HepG2 (cell line): Measurements from ENCODE around the gene VEGFB. TPM values are rescaled to one million over a fixed set of nuclear protein-coding genes. Genes with fewer than 3 reads are reported as not detected.
A peak's percentile ranks its signal among the peaks of the same experiment; 100 is the strongest.

Source experiments
- CEBPB ChIP-seq: IDR thresholded peaks from 2 replicates; pipeline ENCODE4 v1.6.1; 2011; ENCODE audit warnings: low read depth, low read length, improper control_type of control experiment, borderline replicate concordance
- FIP1L1 ChIP-seq: fragments of 200-400 bp; formaldehyde crosslinking; IDR thresholded peaks from 2 replicates; pipeline ENCODE4 v1.6.1; 2018; ENCODE audit warnings: low read depth, mild to moderate bottlenecking, low read length, moderate library complexity, borderline replicate concordance; ENCODE audit not compliant: insufficient read depth
- HDAC2 ChIP-seq: sonication (generic); formaldehyde crosslinking; IDR thresholded peaks from 2 replicates; pipeline ENCODE4 v1.4.0; 2020; ENCODE audit warnings: missing genetic modification reagents
- HNRNPK ChIP-seq: fragments of 200-400 bp; formaldehyde crosslinking; IDR thresholded peaks from 2 replicates; pipeline ENCODE4 v1.6.1; 2018; ENCODE audit warnings: low read length, low read depth, moderate library complexity, mild to moderate bottlenecking; ENCODE audit not compliant: poor library complexity, severe bottlenecking
- IKZF4 ChIP-seq: sonication (generic); formaldehyde crosslinking; IDR thresholded peaks from 2 replicates; pipeline ENCODE4 v1.5.1; 2020; ENCODE audit warnings: borderline replicate concordance, mild to moderate bottlenecking, low read depth, missing genetic modification reagents; ENCODE audit errors: not compliant biosample characterization
- MXI1 ChIP-seq: IDR thresholded peaks from 3 replicates; pipeline ENCODE4 v1.6.1; 2012; ENCODE audit warnings: low read depth, low read length, inconsistent platforms, borderline replicate concordance
- PHF21A ChIP-seq: sonication (generic); formaldehyde crosslinking; IDR thresholded peaks from 2 replicates; pipeline ENCODE4 v1.5.0; 2020; ENCODE audit warnings: mild to moderate bottlenecking, missing genetic modification reagents
- POLR2AphosphoS2 ChIP-seq: IDR thresholded peaks from 2 replicates; pipeline ENCODE4 v1.6.1; 2011; ENCODE audit warnings: low read depth, low read length, improper control_type of control experiment
- RBFOX2 ChIP-seq: fragments of 200-400 bp; formaldehyde crosslinking; IDR thresholded peaks from 2 replicates; pipeline ENCODE4 v1.6.1; 2017; ENCODE audit warnings: low read depth, mild to moderate bottlenecking, low read length
- RFX5 ChIP-seq: IDR thresholded peaks from 2 replicates; pipeline ENCODE4 v1.6.1; 2011; ENCODE audit warnings: low read depth, low read length, improper control_type of control experiment
- RXRB ChIP-seq: IDR thresholded peaks from 2 replicates; pipeline ENCODE4 v1.6.1; 2016; ENCODE audit warnings: borderline replicate concordance, missing genetic modification reagents, missing compliant biosample characterization
- SMARCE1 ChIP-seq: fragments of 450-650 bp; IDR thresholded peaks from 2 replicates; pipeline ENCODE4 v1.6.1; 2017; ENCODE audit warnings: borderline replicate concordance
- SP1 ChIP-seq, 2 experiments: fragments of 450-650 bp in 1 of 2; sonication (generic) in 1 of 2; formaldehyde crosslinking in 1 of 2; IDR thresholded peaks; 2 replicates each; pipeline versions ENCODE4 v1.4.0 to v1.6.1; 2016 to 2020; ENCODE audit warnings: missing genetic modification reagents in 1 of 2
- SRSF1 ChIP-seq: fragments of 200-400 bp; formaldehyde crosslinking; optimal IDR thresholded peaks from 2 replicates; pipeline ENCODE3; 2017; ENCODE audit warnings: mild to moderate bottlenecking, low read depth, low read length, moderate library complexity
- SRSF4 ChIP-seq: fragments of 200-400 bp; formaldehyde crosslinking; IDR thresholded peaks from one replicate; pipeline ENCODE4 v1.6.1; 2018; ENCODE audit warnings: mild to moderate bottlenecking, low read depth, low read length, moderate library complexity; ENCODE audit not compliant: poor library complexity, severe bottlenecking
- TAF15 ChIP-seq: fragments of 200-400 bp; formaldehyde crosslinking; IDR thresholded peaks from one replicate; pipeline ENCODE4 v1.6.1; 2018; ENCODE audit warnings: mild to moderate bottlenecking, low read depth, low read length; ENCODE audit not compliant: poor library complexity, severe bottlenecking
- ZBTB3 ChIP-seq: sonication (generic); formaldehyde crosslinking; IDR thresholded peaks from 2 replicates; pipeline ENCODE4 v1.4.0; 2020; ENCODE audit warnings: low read depth, mild to moderate bottlenecking, moderate library complexity, missing genetic modification reagents, borderline replicate concordance
- ZFP36L1 ChIP-seq: sonication (generic); formaldehyde crosslinking; IDR thresholded peaks from 2 replicates; pipeline ENCODE4 v1.8.0; 2022; ENCODE audit warnings: mild to moderate bottlenecking, missing genetic modification reagents, moderate library complexity
- ZNF101 ChIP-seq: sonication (generic); formaldehyde crosslinking; IDR thresholded peaks from 2 replicates; pipeline ENCODE4 v1.4.0; 2020; ENCODE audit warnings: mild to moderate bottlenecking, low read depth, missing genetic modification reagents, borderline replicate concordance
- ZNF331 ChIP-seq: sonication (generic); formaldehyde crosslinking; IDR thresholded peaks from 2 replicates; pipeline ENCODE4 v1.4.0; 2020; ENCODE audit warnings: missing genetic modification reagents
- ZNF335 ChIP-seq: sonication (generic); formaldehyde crosslinking; IDR thresholded peaks from 2 replicates; pipeline ENCODE4 v1.4.0; 2020; ENCODE audit warnings: missing genetic modification reagents
- ZNF367 ChIP-seq: sonication (generic); formaldehyde crosslinking; IDR thresholded peaks from 2 replicates; pipeline ENCODE4 v1.4.0; 2020; ENCODE audit warnings: missing genetic modification reagents, borderline replicate concordance
- ZNF547 ChIP-seq: sonication (generic); formaldehyde crosslinking; IDR thresholded peaks from 2 replicates; pipeline ENCODE4 v1.5.1; 2020; ENCODE audit warnings: mild to moderate bottlenecking, missing genetic modification reagents
- ZNF549 ChIP-seq: sonication (generic); formaldehyde crosslinking; IDR thresholded peaks from 2 replicates; pipeline ENCODE4 v1.5.0; 2020; ENCODE audit warnings: missing genetic modification reagents
- ZNF557 ChIP-seq: sonication (generic); formaldehyde crosslinking; IDR thresholded peaks from 2 replicates; pipeline ENCODE4 v1.4.0; 2020; ENCODE audit warnings: missing genetic modification reagents
- ZNF564 ChIP-seq: sonication (generic); formaldehyde crosslinking; IDR thresholded peaks from 2 replicates; pipeline ENCODE4 v1.8.1; 2023; ENCODE audit warnings: mild to moderate bottlenecking, missing genetic modification reagents
- ZNF570 ChIP-seq: sonication (generic); formaldehyde crosslinking; IDR thresholded peaks from 2 replicates; pipeline ENCODE4 v1.4.0; 2020; ENCODE audit warnings: mild to moderate bottlenecking, missing genetic modification reagents, borderline replicate concordance
- ZNF652 ChIP-seq: IDR thresholded peaks from 2 replicates; pipeline ENCODE4 v1.6.1; 2016; ENCODE audit warnings: low read depth, borderline replicate concordance
- ZNF800 ChIP-seq: sonication (generic); formaldehyde crosslinking; IDR thresholded peaks from 2 replicates; pipeline ENCODE4 v1.4.0; 2020; ENCODE audit warnings: missing genetic modification reagents
- polyA plus RNA-seq, 8 experiments: library from polyadenylated mRNA; depleted of rRNA in 3 of 8; stranded (reverse) in 7 of 8; unstranded in 1 of 8; fragments of >200 nt; fragmentation: Illumina TruSeq in 4 of 8; extraction: Trizol in 4 of 8; gene quantifications; 2 replicates each; pipeline versions ENCODE4 v1.2.1 to v1.2.3, GENCODE V29; 2011 to 2016; ENCODE audit warnings: low read depth in 4 of 8, missing spikeins in 1 of 8, mixed read lengths in 1 of 8; ENCODE audit not compliant: insufficient read depth in 1 of 8
- total RNA-seq, 5 experiments: library from RNA; depleted of rRNA; stranded (reverse); fragments of >200 nt; fragmentation: Illumina TruSeq; extraction: Trizol; gene quantifications; 2 replicates each; pipeline ENCODE4 v1.2.3, GENCODE V29; 2016; ENCODE audit warnings: low read depth in 1 of 5

The VEGFB gene
- total and polyA plus RNA-seq, 2 of the 13 experiments (the other 11 are each of a cell fraction or from before 2014, with no cell fraction given) = 9.0 to 11.3 TPM

- no peak; the same call in 1 of the 2 replicates for TF ChIP-seq ZFP36L1 (CRISPR knock-in tag)
- TF ChIP-seq TAF15 = peak; percentile 90
- peak; percentile 51 for TF ChIP-seq SRSF1
- TF ChIP-seq ZNF652 (CRISPR knock-in tag) = no peak
- peak; percentile 39; the same call in 1 of the 2 replicates for TF ChIP-seq ZNF335 (CRISPR knock-in tag)
- TF ChIP-seq SRSF4 = no peak
- no peak for TF ChIP-seq ZNF564 (CRISPR knock-in tag)
- 0 out of 2 replicates have a peak, but pooled peaks have one; percentile 53 for TF ChIP-seq ZNF549 (CRISPR knock-in tag)
- TF ChIP-seq ZNF331 = no peak
- TF ChIP-seq RXRB (CRISPR knock-in tag) = peak; percentile 71
- 0 out of 2 replicates have a peak, but pooled peaks have one; percentile 51 for TF ChIP-seq POLR2AphosphoS2
- no peak for TF ChIP-seq ZNF570 (CRISPR knock-in tag)
- TF ChIP-seq FIP1L1 = no peak
- TF ChIP-seq ZNF101 (CRISPR knock-in tag) = no peak
- no peak for TF ChIP-seq CEBPB
- TF ChIP-seq ZNF800 (CRISPR knock-in tag) = 0 out of 2 replicates have a peak, but pooled peaks have one; percentile 64
- no peak for TF ChIP-seq ZNF367 (CRISPR knock-in tag)
- no peak for TF ChIP-seq SP1 (IDR thresholded peaks at IDR 0.05)
- peak; percentile 75; the same call in 1 of the 2 replicates for TF ChIP-seq SP1 (CRISPR knock-in tag; IDR thresholded peaks at IDR 0.05)
- peak; percentile 54 for TF ChIP-seq PHF21A (CRISPR knock-in tag)
- TF ChIP-seq RFX5 = peak; percentile 39; the same call in 1 of the 2 replicates
- peak; percentile 41 for TF ChIP-seq HNRNPK
- TF ChIP-seq RBFOX2 = peak; percentile 91
- peak; percentile 60; the same call in 1 of the 2 replicates for TF ChIP-seq HDAC2 (CRISPR knock-in tag)
- no peak for TF ChIP-seq ZNF547 (CRISPR knock-in tag)
- TF ChIP-seq MXI1 = peak; percentile 80; the same call in 2 of the 3 replicates
- TF ChIP-seq ZBTB3 (CRISPR knock-in tag) = 0 out of 2 replicates have a peak, but pooled peaks have one; percentile 51
- no peak for TF ChIP-seq ZNF557 (CRISPR knock-in tag)
- no peak for TF ChIP-seq SMARCE1
- TF ChIP-seq IKZF4 (CRISPR knock-in tag) = no peak
Observed at GRCh38 chr11:64240435-64241240, 6.3 kb downstream of the VEGFB start, which contains the start of gene FKBP2 (continued).
